ENCODE measurements around the gene SLC51A.
"Not testable (repeated sequence)": the region's sequence is repeated elsewhere in the genome, so short reads cannot be mapped to it uniquely, and the experiment has no call there.

The SLC51A gene

GRCh38 chr3:196202516-196202970 is 13.8 kb upstream of the SLC51A start:
- TF ChIP-seq POLR2A (IDR thresholded peaks at IDR 0.05; ENCODE audit: low read depth, low read length) (0 out of 2 replicates have a peak, but pooled peaks have one; percentile 31), POU2F2 (IDR thresholded peaks at IDR 0.05; ENCODE audit: low read depth, low read length) (no peak), PAX5 (IDR thresholded peaks at IDR 0.05; ENCODE audit: insufficient read depth, low read length, severe bottlenecking) (no peak), POLR2AphosphoS5 (IDR thresholded peaks at IDR 0.05; ENCODE audit: low read depth, low read length) (no peak), TAF1 (IDR thresholded peaks at IDR 0.05; ENCODE audit: low read depth, low read length) (no peak), SPI1 (IDR thresholded peaks at IDR 0.05; ENCODE audit: low read depth, low read length) (no peak)
- FAIRE-seq (peak; percentile 90), DNase-seq (ENCODE audit: insufficient read length, low spot score) (peak; percentile 56)

GRCh38 chr3:196203846-196204245 is 12.5 kb upstream of the SLC51A start:
- TF ChIP-seq SPI1 (IDR thresholded peaks at IDR 0.05; ENCODE audit: low read depth, low read length) (peak; percentile 95), POLR2A (IDR thresholded peaks at IDR 0.05; ENCODE audit: low read depth, low read length) (no peak)

GRCh38 chr3:196205442-196206205 is 10.7 kb upstream of the SLC51A start:
- not testable (repeated sequence) for FAIRE-seq; DNase-seq (ENCODE audit: insufficient read length, low spot score)

More at GRCh38 chr3:196203846-196204245, 12.5 kb upstream of the SLC51A start:
- peak; percentile 56 for FAIRE-seq
- DNase-seq (ENCODE audit: insufficient read length, low spot score), result no peak

- FAIRE-seq (no peak), DNase-seq (ENCODE audit: insufficient read length, low spot score) (no peak)
- TF ChIP-seq POU2F2 (IDR thresholded peaks at IDR 0.05; ENCODE audit: low read depth, low read length), result no peak
- no peak for TF ChIP-seq PAX5 (IDR thresholded peaks at IDR 0.05; ENCODE audit: insufficient read depth, low read length, severe bottlenecking)
- no peak for TF ChIP-seq POLR2AphosphoS5 (IDR thresholded peaks at IDR 0.05; ENCODE audit: low read depth, low read length)
- TF ChIP-seq POLR2A (IDR thresholded peaks at IDR 0.05; ENCODE audit: low read depth, low read length), result no peak
- no peak for TF ChIP-seq SPI1 (IDR thresholded peaks at IDR 0.05; ENCODE audit: low read depth, low read length)
These were observed 9.0 kb upstream of the SLC51A start for GRCh38 chr3:196207159-196207832.

- TF ChIP-seq POLR2A (IDR thresholded peaks at IDR 0.05; ENCODE audit: low read depth, low read length), result no peak
- TF ChIP-seq POLR2AphosphoS5 (IDR thresholded peaks at IDR 0.05; ENCODE audit: low read depth, low read length), result no peak
- TF ChIP-seq PAX5 (IDR thresholded peaks at IDR 0.05; ENCODE audit: insufficient read depth, low read length, severe bottlenecking), result no peak
- no peak for TF ChIP-seq SPI1 (IDR thresholded peaks at IDR 0.05; ENCODE audit: low read depth, low read length)
- TF ChIP-seq TAF1 (IDR thresholded peaks at IDR 0.05; ENCODE audit: low read depth, low read length), result no peak
- no peak for TF ChIP-seq POU2F2 (IDR thresholded peaks at IDR 0.05; ENCODE audit: low read depth, low read length)
- FAIRE-seq (no peak), DNase-seq (ENCODE audit: insufficient read length, low spot score) (peak; percentile 75)
These were observed 8.3 kb upstream of the SLC51A start for GRCh38 chr3:196207833-196208607.

GRCh38 chr3:196208942-196209695 is 7.2 kb upstream of the SLC51A start:
- FAIRE-seq (no peak), DNase-seq (ENCODE audit: insufficient read length, low spot score) (no peak)
- TF ChIP-seq POLR2A (IDR thresholded peaks at IDR 0.05; ENCODE audit: low read depth, low read length) (no peak), SPI1 (IDR thresholded peaks at IDR 0.05; ENCODE audit: low read depth, low read length) (no peak), POU2F2 (IDR thresholded peaks at IDR 0.05; ENCODE audit: low read depth, low read length) (no peak), PAX5 (IDR thresholded peaks at IDR 0.05; ENCODE audit: insufficient read depth, low read length, severe bottlenecking) (no peak), TAF1 (IDR thresholded peaks at IDR 0.05; ENCODE audit: low read depth, low read length) (no peak), POLR2AphosphoS5 (IDR thresholded peaks at IDR 0.05; ENCODE audit: low read depth, low read length) (no peak)

- not testable (repeated sequence) for FAIRE-seq; DNase-seq (ENCODE audit: insufficient read length, low spot score)
These were observed 6.2 kb upstream of the SLC51A start for GRCh38 chr3:196209944-196210672.

GRCh38 chr3:196210673-196211556 is 5.4 kb upstream of the SLC51A start, which contains the start of gene ZDHHC19:
Gene ZDHHC19, minus strand, starts transcription at chr3:196211400. Its CDS starts 85 bp downstream, at chr3:196211315.
- TF ChIP-seq TAF1 (IDR thresholded peaks at IDR 0.05; ENCODE audit: low read depth, low read length) (no peak), SPI1 (IDR thresholded peaks at IDR 0.05; ENCODE audit: low read depth, low read length) (no peak), POLR2AphosphoS5 (IDR thresholded peaks at IDR 0.05; ENCODE audit: low read depth, low read length) (no peak), PAX5 (IDR thresholded peaks at IDR 0.05; ENCODE audit: insufficient read depth, low read length, severe bottlenecking) (no peak), POU2F2 (IDR thresholded peaks at IDR 0.05; ENCODE audit: low read depth, low read length) (no peak), POLR2A (IDR thresholded peaks at IDR 0.05; ENCODE audit: low read depth, low read length) (no peak)
- no peak for FAIRE-seq
- no peak for DNase-seq (ENCODE audit: insufficient read length, low spot score)
